AG08395 (cell line): Measurements from ENCODE around the gene UBE2R2.
A peak's percentile ranks its signal among the peaks of the same experiment; 100 is the strongest.
"Not testable (repeated sequence)": the region's sequence is repeated elsewhere in the genome, so short reads cannot be mapped to it uniquely, and the experiment has no call there.

Source experiments
- DNase-seq: peaks from one replicate; pipeline ENCODE4 v3.0.0; 2012; ENCODE audit warnings: mixed read lengths, low spot score

The UBE2R2 gene

GRCh38 chr9:33927694-33928093 lies 110.7 kb downstream of the UBE2R2 start:
- no peak for DNase-seq

GRCh38 chr9:33931326-33931725 lies 114.4 kb downstream of the UBE2R2 start:
- no peak for DNase-seq

- no peak for DNase-seq
Measured at GRCh38 chr9:33932078-33932807, 115.3 kb downstream of the UBE2R2 start.

- DNase-seq = no peak
Measured at GRCh38 chr9:33934188-33934878, 117.4 kb downstream of the UBE2R2 start.

- DNase-seq = no peak
Measured at GRCh38 chr9:33939924-33940874, 123.2 kb downstream of the UBE2R2 start.

- DNase-seq = peak; percentile 56
Measured at GRCh38 chr9:33942471-33943083, 125.6 kb downstream of the UBE2R2 start.

- no peak for DNase-seq
Measured at GRCh38 chr9:33943389-33943788, 126.4 kb downstream of the UBE2R2 start.

GRCh38 chr9:33946779-33947535 lies 130.0 kb downstream of the UBE2R2 start:
- peak; percentile 94 for DNase-seq

- DNase-seq = no peak
Measured at GRCh38 chr9:33950371-33950770, 133.4 kb downstream of the UBE2R2 start.

- DNase-seq = no peak
Measured at GRCh38 chr9:33952066-33952465, 135.1 kb downstream of the UBE2R2 start.

- no peak for DNase-seq
Measured at GRCh38 chr9:33956544-33956943, 139.6 kb downstream of the UBE2R2 start.

GRCh38 chr9:33959725-33960124 lies 142.8 kb downstream of the UBE2R2 start:
- DNase-seq = no peak

GRCh38 chr9:33962468-33962867 lies 145.5 kb downstream of the UBE2R2 start:
- not testable (repeated sequence) for DNase-seq

GRCh38 chr9:33964086-33964768 lies 147.3 kb downstream of the UBE2R2 start:
- DNase-seq = no peak
